GM23338 (cell line): ENCODE results near the gene EIF2D. TPM values are rescaled to one million over a fixed set of nuclear protein-coding genes. Genes with fewer than 3 reads are reported as not detected.
A peak's percentile ranks its signal among the peaks of the same experiment; 100 is the strongest.

Source experiments
- ATAC-seq: fragments of 200-7000 bp; cut with Tn5 transposase; 3 replicates; pipeline ENCODE4 v1.9.1; 2020
- DNase-seq: peaks from one replicate; pipeline ENCODE4 v3.0.0-alpha.2; 2015; ENCODE audit warnings: low spot score
- H2AFZ ChIP-seq: fragments of 200-600 bp; sonication (generic); 2 replicates; pipeline ENCODE4 v1.8.0; 2016; ENCODE audit warnings: antibody characterized with exemption, mild to moderate bottlenecking, moderate library complexity
- H3F3A ChIP-seq: fragments of 200-600 bp; sonication (generic); replicated peaks from 2 replicates; pipeline ENCODE4 v1.8.0; 2017; ENCODE audit warnings: antibody characterized with exemption, mixed run types, low read depth
- H3K27ac ChIP-seq: fragments of 200-600 bp; sonication (generic); 2 replicates; pipeline ENCODE4 v1.6.1; 2016; ENCODE audit warnings: low read depth
- H3K27me3 ChIP-seq: fragments of 200-600 bp; sonication (generic); 2 replicates; pipeline ENCODE4 v1.8.0; 2016; ENCODE audit warnings: mild to moderate bottlenecking, mixed run types, moderate library complexity; ENCODE audit not compliant: insufficient read depth
- H3K36me3 ChIP-seq: fragments of 200-600 bp; sonication (generic); 2 replicates; pipeline ENCODE4 v1.8.0; 2016; ENCODE audit warnings: mild to moderate bottlenecking; ENCODE audit not compliant: insufficient read depth
- H3K4me1 ChIP-seq: fragments of 200-600 bp; sonication (generic); 2 replicates; pipeline ENCODE4 v1.8.0; 2016; ENCODE audit warnings: mild to moderate bottlenecking, moderate library complexity; ENCODE audit not compliant: insufficient read depth
- H3K4me2 ChIP-seq: fragments of 200-600 bp; sonication (generic); 2 replicates; pipeline ENCODE4 v1.7.1; 2017; ENCODE audit warnings: mixed run types
- H3K4me3 ChIP-seq: fragments of 200-600 bp; sonication (generic); 2 replicates; pipeline ENCODE4 v1.6.1; 2016; ENCODE audit warnings: mixed run types
- H3K79me2 ChIP-seq: fragments of 200-600 bp; sonication (generic); replicated peaks from 2 replicates; pipeline ENCODE4 v1.8.0; 2017; ENCODE audit warnings: mild to moderate bottlenecking; ENCODE audit not compliant: insufficient read depth
- H3K9me2 ChIP-seq: fragments of 200-600 bp; sonication (generic); 2 replicates; pipeline ENCODE4 v1.8.0; 2017; ENCODE audit not compliant: insufficient read depth
- H4K20me1 ChIP-seq: fragments of 200-600 bp; sonication (generic); replicated peaks from 2 replicates; pipeline ENCODE4 v1.8.0; 2017; ENCODE audit warnings: mild to moderate bottlenecking; ENCODE audit not compliant: insufficient read depth
- H3K27ac Mint-ChIP-seq: 2 replicates; pipeline ENCODE4 v1.8.0; 2020; ENCODE audit warnings: inconsistent platforms, mild to moderate bottlenecking, moderate library complexity, mixed read lengths
- H3K27me3 Mint-ChIP-seq: 3 replicates; pipeline ENCODE4 v1.8.0; 2022; ENCODE audit warnings: low read depth, mild to moderate bottlenecking, moderate library complexity, mixed read lengths, inconsistent platforms; ENCODE audit not compliant: insufficient read depth, poor library complexity
- H3K36me3 Mint-ChIP-seq: 3 replicates; pipeline ENCODE4 v1.8.0; 2021; ENCODE audit warnings: low read depth, mild to moderate bottlenecking, inconsistent platforms, moderate library complexity, mixed read lengths
- H3K4me1 Mint-ChIP-seq: 3 replicates; pipeline ENCODE4 v1.8.0; 2020; ENCODE audit warnings: mild to moderate bottlenecking, inconsistent platforms, mixed read lengths
- H3K4me3 Mint-ChIP-seq: 3 replicates; pipeline ENCODE4 v1.8.0; 2021; ENCODE audit warnings: moderate library complexity, mild to moderate bottlenecking, inconsistent platforms, mixed read lengths
- H3K9me3 Mint-ChIP-seq: 3 replicates; pipeline ENCODE4 v1.8.0; 2020; ENCODE audit warnings: moderate library complexity, mild to moderate bottlenecking, inconsistent platforms, mixed read lengths
- CREB1 ChIP-seq: fragments of 250-450 bp; sonication (Bioruptor Pico); IDR thresholded peaks from 2 replicates; pipeline ENCODE4 v1.5.0; 2020; ENCODE audit warnings: low read depth, mild to moderate bottlenecking, moderate library complexity
- EZH2 ChIP-seq: fragments of 200-600 bp; sonication (generic); IDR thresholded peaks from one replicate; pipeline ENCODE4 v1.8.0; 2017; ENCODE audit warnings: antibody characterized with exemption, mild to moderate bottlenecking, low read depth; ENCODE audit not compliant: unreplicated experiment
- EZH2phosphoT487 ChIP-seq: fragments of 200-600 bp; sonication (generic); IDR thresholded peaks from one replicate; pipeline ENCODE4 v1.8.1; 2018; ENCODE audit warnings: antibody characterized with exemption; ENCODE audit not compliant: unreplicated experiment
- JUNB ChIP-seq: IDR thresholded peaks from one replicate; pipeline ENCODE4 v1.6.1; 2016; ENCODE audit warnings: antibody characterized with exemption; ENCODE audit not compliant: unreplicated experiment
- NANOG ChIP-seq: IDR thresholded peaks from 2 replicates; pipeline ENCODE4 v1.6.1; 2016; ENCODE audit warnings: antibody characterized with exemption, borderline replicate concordance
- POLR2AphosphoS5 ChIP-seq: IDR thresholded peaks from 2 replicates; pipeline ENCODE4 v1.6.1; 2016; ENCODE audit warnings: antibody characterized with exemption, low read depth
- STAT1 ChIP-seq: IDR thresholded peaks from one replicate; pipeline ENCODE4 v1.6.1; 2016; ENCODE audit warnings: antibody characterized with exemption; ENCODE audit not compliant: unreplicated experiment
- ZNF114 ChIP-seq: fragments of 250-450 bp; sonication (Bioruptor Pico); IDR thresholded peaks from 2 replicates; pipeline ENCODE4 v1.5.0; 2020; ENCODE audit warnings: mild to moderate bottlenecking, moderate library complexity
- ZNF331 ChIP-seq: fragments of 250-450 bp; sonication (Bioruptor Pico); IDR thresholded peaks from 2 replicates; pipeline ENCODE4 v1.5.0; 2020; ENCODE audit warnings: low read depth, mild to moderate bottlenecking, moderate library complexity
- polyA plus RNA-seq: library from polyadenylated mRNA; unstranded; fragments of >200 nt; fragmentation: Nextera tagmentation; extraction: Ambion mirVana; gene quantifications from 2 replicates; pipeline ENCODE4 v1.2.1, GENCODE V29; 2016
- total RNA-seq: library from RNA; depleted of rRNA; stranded (reverse); fragments of >200 nt; shearing (Covaris generic); gene quantifications from 2 replicates; pipeline ENCODE4 v1.2.3, GENCODE V29; 2014
- TF ChIP-seq, protein P1 (sequence below), 2 experiments: fragments of 200-600 bp in 1 of 2; sonication (generic) in 1 of 2; conservative IDR thresholded peaks; 2 replicates each; pipeline versions ENCODE4 v1.5.1 to v1.6.1; 2016 to 2017; ENCODE audit warnings: antibody characterized with exemption in 2 of 2, low read depth in 2 of 2, mild to moderate bottlenecking in 2 of 2, moderate library complexity in 1 of 2
- TF ChIP-seq, protein P2 (sequence below): IDR thresholded peaks from 2 replicates; pipeline ENCODE4 v1.6.1; 2016; ENCODE audit warnings: antibody characterized with exemption
- TF ChIP-seq, protein P3 (sequence below): fragments of 250-450 bp; sonication (Bioruptor Pico); IDR thresholded peaks from 2 replicates; pipeline ENCODE4 v1.5.0; 2020; ENCODE audit warnings: mild to moderate bottlenecking, moderate library complexity
- TF ChIP-seq, protein P4 (sequence below): IDR thresholded peaks from one replicate; pipeline ENCODE4 v1.6.1; 2018; ENCODE audit warnings: antibody characterized with exemption; ENCODE audit not compliant: unreplicated experiment

The EIF2D gene
- total and polyA plus RNA-seq, 2 experiments from 2014 or later = 25.1 to 34.8 TPM

DNA sequence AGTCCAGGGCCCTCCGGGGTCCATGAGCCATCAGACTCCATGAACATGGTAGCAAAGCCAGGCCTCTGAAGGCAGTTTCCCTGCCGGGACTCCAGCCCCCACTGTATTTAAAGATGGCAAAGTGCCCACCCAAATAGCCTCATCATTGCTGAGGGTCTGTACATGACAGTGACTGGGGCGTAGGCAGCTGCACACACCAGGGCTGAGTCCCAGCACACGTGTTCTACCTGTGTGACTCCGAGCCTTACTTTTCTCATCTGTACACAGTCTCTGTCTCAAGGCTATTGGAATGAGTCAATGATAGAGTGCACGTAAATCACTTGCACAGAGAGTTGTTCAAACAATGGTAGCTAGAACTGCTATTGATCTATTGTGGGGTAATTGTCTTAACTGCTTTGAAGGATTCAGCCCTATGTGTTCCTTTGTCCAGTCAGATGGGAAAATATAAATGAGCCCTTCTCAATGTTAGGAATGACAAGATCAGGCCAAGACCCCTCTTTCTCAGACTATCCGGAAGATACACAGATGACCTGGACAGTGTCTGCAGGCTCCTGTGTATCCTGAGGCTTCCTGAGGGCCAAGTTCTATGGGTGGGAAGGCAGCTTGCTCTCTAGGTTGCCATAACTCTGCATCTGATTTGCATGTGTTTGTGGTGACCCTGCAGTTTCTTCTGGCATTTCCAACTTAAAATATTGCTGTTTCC lies 56.1 kb downstream of the EIF2D start:
- H3K27me3 ChIP-seq = peaks cover 31% of the 10 kb centered on the region
- H3F3A ChIP-seq = 0 out of 2 replicates have a peak, but pooled peaks cover 2% of the 10 kb centered on the region
- Mint-ChIP-seq H3K4me3 (peak overlapping the region; percentile 75), H3K27ac (no peak overlapping the region), H3K4me1 (peaks cover 34% of the 10 kb centered on the region), H3K9me3 (no peaks in the 10 kb centered on the region), H3K27me3 (peaks cover 24% of the 10 kb centered on the region), H3K36me3 (no peaks in the 10 kb centered on the region)
- no peaks in the 10 kb centered on the region for H3K36me3 ChIP-seq
- peak overlapping the region; percentile 88 for H3K4me2 ChIP-seq
- H4K20me1 ChIP-seq = no peaks in the 10 kb centered on the region; the same call in 1 of the 2 replicates
- no peak for DNase-seq
- TF ChIP-seq CREB1 (CRISPR knock-in tag) (no peak), ZNF114 (CRISPR knock-in tag) (no peak), STAT1 (no peak), JUNB (no peak), EZH2phosphoT487 (no peak), POLR2AphosphoS5 (no peak), EZH2 (no peak), ZNF331 (CRISPR knock-in tag) (no peak), NANOG (no peak)
- TF ChIP-seq, protein P1, sequence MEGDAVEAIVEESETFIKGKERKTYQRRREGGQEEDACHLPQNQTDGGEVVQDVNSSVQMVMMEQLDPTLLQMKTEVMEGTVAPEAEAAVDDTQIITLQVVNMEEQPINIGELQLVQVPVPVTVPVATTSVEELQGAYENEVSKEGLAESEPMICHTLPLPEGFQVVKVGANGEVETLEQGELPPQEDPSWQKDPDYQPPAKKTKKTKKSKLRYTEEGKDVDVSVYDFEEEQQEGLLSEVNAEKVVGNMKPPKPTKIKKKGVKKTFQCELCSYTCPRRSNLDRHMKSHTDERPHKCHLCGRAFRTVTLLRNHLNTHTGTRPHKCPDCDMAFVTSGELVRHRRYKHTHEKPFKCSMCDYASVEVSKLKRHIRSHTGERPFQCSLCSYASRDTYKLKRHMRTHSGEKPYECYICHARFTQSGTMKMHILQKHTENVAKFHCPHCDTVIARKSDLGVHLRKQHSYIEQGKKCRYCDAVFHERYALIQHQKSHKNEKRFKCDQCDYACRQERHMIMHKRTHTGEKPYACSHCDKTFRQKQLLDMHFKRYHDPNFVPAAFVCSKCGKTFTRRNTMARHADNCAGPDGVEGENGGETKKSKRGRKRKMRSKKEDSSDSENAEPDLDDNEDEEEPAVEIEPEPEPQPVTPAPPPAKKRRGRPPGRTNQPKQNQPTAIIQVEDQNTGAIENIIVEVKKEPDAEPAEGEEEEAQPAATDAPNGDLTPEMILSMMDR (conservative IDR thresholded peaks at IDR 0.05; ENCODE audit: low read depth in 2 of 2) = no peak
- TF ChIP-seq, protein P2, sequence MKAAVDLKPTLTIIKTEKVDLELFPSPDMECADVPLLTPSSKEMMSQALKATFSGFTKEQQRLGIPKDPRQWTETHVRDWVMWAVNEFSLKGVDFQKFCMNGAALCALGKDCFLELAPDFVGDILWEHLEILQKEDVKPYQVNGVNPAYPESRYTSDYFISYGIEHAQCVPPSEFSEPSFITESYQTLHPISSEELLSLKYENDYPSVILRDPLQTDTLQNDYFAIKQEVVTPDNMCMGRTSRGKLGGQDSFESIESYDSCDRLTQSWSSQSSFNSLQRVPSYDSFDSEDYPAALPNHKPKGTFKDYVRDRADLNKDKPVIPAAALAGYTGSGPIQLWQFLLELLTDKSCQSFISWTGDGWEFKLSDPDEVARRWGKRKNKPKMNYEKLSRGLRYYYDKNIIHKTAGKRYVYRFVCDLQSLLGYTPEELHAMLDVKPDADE = no peak
- TF ChIP-seq, protein P3, sequence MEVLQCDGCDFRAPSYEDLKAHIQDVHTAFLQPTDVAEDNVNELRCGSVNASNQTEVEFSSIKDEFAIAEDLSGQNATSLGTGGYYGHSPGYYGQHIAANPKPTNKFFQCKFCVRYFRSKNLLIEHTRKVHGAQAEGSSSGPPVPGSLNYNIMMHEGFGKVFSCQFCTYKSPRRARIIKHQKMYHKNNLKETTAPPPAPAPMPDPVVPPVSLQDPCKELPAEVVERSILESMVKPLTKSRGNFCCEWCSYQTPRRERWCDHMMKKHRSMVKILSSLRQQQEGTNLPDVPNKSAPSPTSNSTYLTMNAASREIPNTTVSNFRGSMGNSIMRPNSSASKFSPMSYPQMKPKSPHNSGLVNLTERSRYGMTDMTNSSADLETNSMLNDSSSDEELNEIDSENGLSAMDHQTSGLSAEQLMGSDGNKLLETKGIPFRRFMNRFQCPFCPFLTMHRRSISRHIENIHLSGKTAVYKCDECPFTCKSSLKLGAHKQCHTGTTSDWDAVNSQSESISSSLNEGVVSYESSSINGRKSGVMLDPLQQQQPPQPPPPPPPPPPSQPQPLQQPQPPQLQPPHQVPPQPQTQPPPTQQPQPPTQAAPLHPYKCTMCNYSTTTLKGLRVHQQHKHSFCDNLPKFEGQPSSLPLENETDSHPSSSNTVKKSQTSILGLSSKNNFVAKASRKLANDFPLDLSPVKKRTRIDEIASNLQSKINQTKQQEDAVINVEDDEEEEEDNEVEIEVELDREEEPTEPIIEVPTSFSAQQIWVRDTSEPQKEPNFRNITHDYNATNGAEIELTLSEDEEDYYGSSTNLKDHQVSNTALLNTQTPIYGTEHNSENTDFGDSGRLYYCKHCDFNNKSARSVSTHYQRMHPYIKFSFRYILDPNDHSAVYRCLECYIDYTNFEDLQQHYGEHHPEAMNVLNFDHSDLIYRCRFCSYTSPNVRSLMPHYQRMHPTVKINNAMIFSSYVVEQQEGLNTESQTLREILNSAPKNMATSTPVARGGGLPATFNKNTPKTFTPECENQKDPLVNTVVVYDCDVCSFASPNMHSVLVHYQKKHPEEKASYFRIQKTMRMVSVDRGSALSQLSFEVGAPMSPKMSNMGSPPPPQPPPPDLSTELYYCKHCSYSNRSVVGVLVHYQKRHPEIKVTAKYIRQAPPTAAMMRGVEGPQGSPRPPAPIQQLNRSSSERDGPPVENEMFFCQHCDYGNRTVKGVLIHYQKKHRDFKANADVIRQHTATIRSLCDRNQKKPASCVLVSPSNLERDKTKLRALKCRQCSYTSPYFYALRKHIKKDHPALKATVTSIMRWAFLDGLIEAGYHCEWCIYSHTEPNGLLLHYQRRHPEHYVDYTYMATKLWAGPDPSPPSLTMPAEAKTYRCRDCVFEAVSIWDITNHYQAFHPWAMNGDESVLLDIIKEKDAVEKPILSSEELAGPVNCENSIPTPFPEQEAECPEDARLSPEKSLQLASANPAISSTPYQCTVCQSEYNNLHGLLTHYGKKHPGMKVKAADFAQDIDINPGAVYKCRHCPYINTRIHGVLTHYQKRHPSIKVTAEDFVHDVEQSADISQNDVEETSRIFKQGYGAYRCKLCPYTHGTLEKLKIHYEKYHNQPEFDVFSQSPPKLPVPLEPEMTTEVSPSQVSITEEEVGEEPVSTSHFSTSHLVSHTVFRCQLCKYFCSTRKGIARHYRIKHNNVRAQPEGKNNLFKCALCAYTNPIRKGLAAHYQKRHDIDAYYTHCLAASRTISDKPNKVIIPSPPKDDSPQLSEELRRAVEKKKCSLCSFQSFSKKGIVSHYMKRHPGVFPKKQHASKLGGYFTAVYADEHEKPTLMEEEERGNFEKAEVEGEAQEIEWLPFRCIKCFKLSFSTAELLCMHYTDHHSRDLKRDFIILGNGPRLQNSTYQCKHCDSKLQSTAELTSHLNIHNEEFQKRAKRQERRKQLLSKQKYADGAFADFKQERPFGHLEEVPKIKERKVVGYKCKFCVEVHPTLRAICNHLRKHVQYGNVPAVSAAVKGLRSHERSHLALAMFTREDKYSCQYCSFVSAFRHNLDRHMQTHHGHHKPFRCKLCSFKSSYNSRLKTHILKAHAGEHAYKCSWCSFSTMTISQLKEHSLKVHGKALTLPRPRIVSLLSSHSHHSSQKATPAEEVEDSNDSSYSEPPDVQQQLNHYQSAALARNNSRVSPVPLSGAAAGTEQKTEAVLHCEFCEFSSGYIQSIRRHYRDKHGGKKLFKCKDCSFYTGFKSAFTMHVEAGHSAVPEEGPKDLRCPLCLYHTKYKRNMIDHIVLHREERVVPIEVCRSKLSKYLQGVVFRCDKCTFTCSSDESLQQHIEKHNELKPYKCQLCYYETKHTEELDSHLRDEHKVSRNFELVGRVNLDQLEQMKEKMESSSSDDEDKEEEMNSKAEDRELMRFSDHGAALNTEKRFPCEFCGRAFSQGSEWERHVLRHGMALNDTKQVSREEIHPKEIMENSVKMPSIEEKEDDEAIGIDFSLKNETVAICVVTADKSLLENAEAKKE (CRISPR knock-in tag) = no peak
- TF ChIP-seq, protein P4, sequence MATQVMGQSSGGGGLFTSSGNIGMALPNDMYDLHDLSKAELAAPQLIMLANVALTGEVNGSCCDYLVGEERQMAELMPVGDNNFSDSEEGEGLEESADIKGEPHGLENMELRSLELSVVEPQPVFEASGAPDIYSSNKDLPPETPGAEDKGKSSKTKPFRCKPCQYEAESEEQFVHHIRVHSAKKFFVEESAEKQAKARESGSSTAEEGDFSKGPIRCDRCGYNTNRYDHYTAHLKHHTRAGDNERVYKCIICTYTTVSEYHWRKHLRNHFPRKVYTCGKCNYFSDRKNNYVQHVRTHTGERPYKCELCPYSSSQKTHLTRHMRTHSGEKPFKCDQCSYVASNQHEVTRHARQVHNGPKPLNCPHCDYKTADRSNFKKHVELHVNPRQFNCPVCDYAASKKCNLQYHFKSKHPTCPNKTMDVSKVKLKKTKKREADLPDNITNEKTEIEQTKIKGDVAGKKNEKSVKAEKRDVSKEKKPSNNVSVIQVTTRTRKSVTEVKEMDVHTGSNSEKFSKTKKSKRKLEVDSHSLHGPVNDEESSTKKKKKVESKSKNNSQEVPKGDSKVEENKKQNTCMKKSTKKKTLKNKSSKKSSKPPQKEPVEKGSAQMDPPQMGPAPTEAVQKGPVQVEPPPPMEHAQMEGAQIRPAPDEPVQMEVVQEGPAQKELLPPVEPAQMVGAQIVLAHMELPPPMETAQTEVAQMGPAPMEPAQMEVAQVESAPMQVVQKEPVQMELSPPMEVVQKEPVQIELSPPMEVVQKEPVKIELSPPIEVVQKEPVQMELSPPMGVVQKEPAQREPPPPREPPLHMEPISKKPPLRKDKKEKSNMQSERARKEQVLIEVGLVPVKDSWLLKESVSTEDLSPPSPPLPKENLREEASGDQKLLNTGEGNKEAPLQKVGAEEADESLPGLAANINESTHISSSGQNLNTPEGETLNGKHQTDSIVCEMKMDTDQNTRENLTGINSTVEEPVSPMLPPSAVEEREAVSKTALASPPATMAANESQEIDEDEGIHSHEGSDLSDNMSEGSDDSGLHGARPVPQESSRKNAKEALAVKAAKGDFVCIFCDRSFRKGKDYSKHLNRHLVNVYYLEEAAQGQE = no peak
- H3K27ac ChIP-seq = no peak overlapping the region
- no peaks in the 10 kb centered on the region for H3K9me2 ChIP-seq
- peaks cover 13% of the 10 kb centered on the region for H3K4me1 ChIP-seq
- peak overlapping the region; percentile 70 for H3K4me3 ChIP-seq
- ATAC-seq = no peak
- H2AFZ ChIP-seq = peak overlapping the region; percentile 32; the same call in 1 of the 2 replicates
- no peaks in the 10 kb centered on the region for H3K79me2 ChIP-seq
